HepG2 (cell line): ENCODE data around the gene PPM1M. TPM values are rescaled to one million over a fixed set of nuclear protein-coding genes. Genes with fewer than 3 reads are reported as not detected.

Experiments
- BORCS8-MEF2B ChIP-seq: sonication (generic); formaldehyde crosslinking; IDR thresholded peaks from 2 replicates; pipeline ENCODE4 v1.8.0; 2022; ENCODE audit warnings: mild to moderate bottlenecking, missing genetic modification reagents
- BRCA1 ChIP-seq: sonication (generic); formaldehyde crosslinking; IDR thresholded peaks from 2 replicates; pipeline ENCODE4 v1.4.0; 2020; ENCODE audit warnings: missing genetic modification reagents
- CC2D1A ChIP-seq: sonication (generic); formaldehyde crosslinking; IDR thresholded peaks from 2 replicates; pipeline ENCODE4 v1.8.1; 2023; ENCODE audit warnings: mild to moderate bottlenecking, missing genetic modification reagents
- DPF2 ChIP-seq: sonication (generic); formaldehyde crosslinking; IDR thresholded peaks from 2 replicates; pipeline ENCODE4 v1.4.0; 2020; ENCODE audit warnings: mild to moderate bottlenecking, low read depth, missing genetic modification reagents, borderline replicate concordance
- ETV5 ChIP-seq: IDR thresholded peaks from 2 replicates; pipeline ENCODE4 v1.6.1; 2018; ENCODE audit warnings: missing biosample characterization, missing genetic modification reagents, inconsistent platforms, borderline replicate concordance
- KAT8 ChIP-seq: IDR thresholded peaks from 2 replicates; pipeline ENCODE4 v1.6.1; 2016; ENCODE audit warnings: missing genetic modification reagents, missing compliant biosample characterization
- MEIS2 ChIP-seq: sonication (generic); formaldehyde crosslinking; IDR thresholded peaks from 2 replicates; pipeline ENCODE4 v1.9.0; 2021; ENCODE audit warnings: mild to moderate bottlenecking, missing genetic modification reagents
- MYC ChIP-seq: sonication (generic); formaldehyde crosslinking; IDR thresholded peaks from 2 replicates; pipeline ENCODE4 v1.9.0; 2021; ENCODE audit warnings: missing genetic modification reagents, borderline replicate concordance
- PHF21A ChIP-seq: sonication (generic); formaldehyde crosslinking; IDR thresholded peaks from 2 replicates; pipeline ENCODE4 v1.5.0; 2020; ENCODE audit warnings: mild to moderate bottlenecking, missing genetic modification reagents
- PRMT3 ChIP-seq: sonication (generic); formaldehyde crosslinking; IDR thresholded peaks from 2 replicates; pipeline ENCODE4 v1.8.1; 2022; ENCODE audit warnings: low read depth, mild to moderate bottlenecking, moderate library complexity, missing genetic modification reagents, borderline replicate concordance
- RNF2 ChIP-seq: fragments of 450-650 bp; conservative IDR thresholded peaks from 2 replicates; pipeline ENCODE4 v1.6.1; 2016; ENCODE audit warnings: low read depth
- STAG1 ChIP-seq: sonication (generic); formaldehyde crosslinking; IDR thresholded peaks from 2 replicates; pipeline ENCODE4 v1.4.0; 2020; ENCODE audit warnings: missing genetic modification reagents
- TFDP1 ChIP-seq: IDR thresholded peaks from 2 replicates; pipeline ENCODE4 v1.6.1; 2016; ENCODE audit warnings: missing compliant biosample characterization, missing genetic modification reagents, borderline replicate concordance
- ZFY ChIP-seq: sonication (generic); formaldehyde crosslinking; IDR thresholded peaks from 2 replicates; pipeline ENCODE4 v1.4.0; 2020; ENCODE audit warnings: missing genetic modification reagents
- ZNF234 ChIP-seq: sonication (generic); formaldehyde crosslinking; conservative IDR thresholded peaks from 2 replicates; pipeline ENCODE4 v1.5.1; 2020; ENCODE audit warnings: mild to moderate bottlenecking, missing genetic modification reagents
- ZNF292 ChIP-seq: sonication (generic); formaldehyde crosslinking; IDR thresholded peaks from 2 replicates; pipeline ENCODE4 v1.8.1; 2022; ENCODE audit warnings: mild to moderate bottlenecking, low read depth, missing genetic modification reagents, borderline replicate concordance
- ZNF543 ChIP-seq: sonication (generic); formaldehyde crosslinking; IDR thresholded peaks from 2 replicates; pipeline ENCODE4 v1.4.0; 2020; ENCODE audit warnings: mild to moderate bottlenecking, missing genetic modification reagents
- ZNF616 ChIP-seq: sonication (generic); formaldehyde crosslinking; IDR thresholded peaks from 2 replicates; pipeline ENCODE4 v1.5.0; 2020; ENCODE audit warnings: low read depth, mild to moderate bottlenecking, missing genetic modification reagents
- ZNF703 ChIP-seq: sonication (generic); formaldehyde crosslinking; IDR thresholded peaks from 2 replicates; pipeline ENCODE4 v1.5.1; 2020; ENCODE audit warnings: missing genetic modification reagents, mild to moderate bottlenecking, moderate library complexity, borderline replicate concordance
- ZNF780A ChIP-seq: sonication (generic); formaldehyde crosslinking; IDR thresholded peaks from 2 replicates; pipeline ENCODE4 v1.8.0; 2022; ENCODE audit warnings: mild to moderate bottlenecking, missing genetic modification reagents, moderate library complexity
- polyA plus RNA-seq, 8 experiments: library from polyadenylated mRNA; depleted of rRNA in 3 of 8; stranded (reverse) in 7 of 8; unstranded in 1 of 8; fragments of >200 nt; fragmentation: Illumina TruSeq in 4 of 8; extraction: Trizol in 4 of 8; gene quantifications; 2 replicates each; pipeline versions ENCODE4 v1.2.1 to v1.2.3, GENCODE V29; 2011 to 2016; ENCODE audit warnings: low read depth in 4 of 8, missing spikeins in 1 of 8, mixed read lengths in 1 of 8; ENCODE audit not compliant: insufficient read depth in 1 of 8
- total RNA-seq, 5 experiments: library from RNA; depleted of rRNA; stranded (reverse); fragments of >200 nt; fragmentation: Illumina TruSeq; extraction: Trizol; gene quantifications; 2 replicates each; pipeline ENCODE4 v1.2.3, GENCODE V29; 2016; ENCODE audit warnings: low read depth in 1 of 5
- TF ChIP-seq, protein P1 (sequence below): sonication (generic); formaldehyde crosslinking; IDR thresholded peaks from 2 replicates; pipeline ENCODE4 v1.5.0; 2020; ENCODE audit warnings: mild to moderate bottlenecking, missing genetic modification reagents, borderline replicate concordance
- TF ChIP-seq, protein P2 (sequence below): sonication (generic); formaldehyde crosslinking; IDR thresholded peaks from 2 replicates; pipeline ENCODE4 v1.5.0; 2020; ENCODE audit warnings: missing genetic modification reagents, mild to moderate bottlenecking, borderline replicate concordance
- TF ChIP-seq, protein P3 (sequence below): sonication (generic); formaldehyde crosslinking; IDR thresholded peaks from 2 replicates; pipeline ENCODE4 v1.8.0; 2022; ENCODE audit warnings: mild to moderate bottlenecking, missing genetic modification reagents, moderate library complexity

PPM1M gene
- total and polyA plus RNA-seq, 2 of the 13 experiments (the other 11 are each of a cell fraction or from before 2014, with no cell fraction given) = 2.5 to 5.9 TPM

DNA sequence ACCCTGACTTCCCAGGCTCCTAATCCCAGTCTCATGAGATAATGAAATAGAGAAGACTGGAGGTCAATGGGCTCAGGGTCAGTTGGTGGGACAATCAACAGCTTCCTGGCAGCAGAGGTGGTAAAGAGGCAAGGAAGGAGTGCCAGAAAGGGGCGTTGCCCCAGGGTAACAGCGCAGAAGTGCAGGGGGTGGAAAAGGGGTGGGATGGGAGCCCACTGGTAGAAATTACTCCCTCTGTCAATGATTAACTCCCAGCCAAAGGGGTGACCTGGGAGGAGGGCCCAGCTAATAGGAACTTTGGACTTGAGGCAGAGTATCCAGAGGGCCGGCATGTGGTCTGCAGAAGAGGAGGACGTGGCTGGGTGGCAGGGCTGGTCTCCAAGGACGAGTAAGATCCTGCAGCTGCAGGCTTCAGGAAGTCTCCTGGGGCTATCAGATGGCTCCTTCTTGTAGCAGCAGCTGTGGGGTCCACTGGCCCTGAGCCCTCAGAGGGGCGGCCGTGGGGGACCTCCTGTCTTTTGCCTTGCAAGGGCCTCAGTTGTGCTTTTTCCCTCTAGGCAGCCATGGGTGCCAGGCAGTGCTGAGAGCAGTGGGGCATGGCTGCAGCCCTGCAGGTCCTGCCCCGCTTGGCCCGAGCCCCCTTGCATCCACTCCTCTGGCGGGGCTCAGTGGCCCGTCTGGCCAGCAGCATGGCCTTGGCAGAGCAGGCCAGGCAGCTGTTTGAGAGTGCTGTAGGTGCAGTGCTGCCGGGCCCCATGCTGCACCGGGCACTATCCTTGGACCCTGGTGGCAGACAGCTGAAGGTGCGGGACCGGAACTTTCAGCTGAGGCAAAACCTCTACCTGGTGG is 44.4 kb downstream of the PPM1M start (continued):
- TF ChIP-seq DPF2 (CRISPR knock-in tag) = no peak
- no peak for TF ChIP-seq STAG1 (CRISPR knock-in tag)
- TF ChIP-seq PRMT3 (CRISPR knock-in tag) = no peak
- TF ChIP-seq PHF21A (CRISPR knock-in tag) = peak; percentile 83
- TF ChIP-seq ZNF292 (CRISPR knock-in tag) = peak; percentile 82
- TF ChIP-seq, protein P1, sequence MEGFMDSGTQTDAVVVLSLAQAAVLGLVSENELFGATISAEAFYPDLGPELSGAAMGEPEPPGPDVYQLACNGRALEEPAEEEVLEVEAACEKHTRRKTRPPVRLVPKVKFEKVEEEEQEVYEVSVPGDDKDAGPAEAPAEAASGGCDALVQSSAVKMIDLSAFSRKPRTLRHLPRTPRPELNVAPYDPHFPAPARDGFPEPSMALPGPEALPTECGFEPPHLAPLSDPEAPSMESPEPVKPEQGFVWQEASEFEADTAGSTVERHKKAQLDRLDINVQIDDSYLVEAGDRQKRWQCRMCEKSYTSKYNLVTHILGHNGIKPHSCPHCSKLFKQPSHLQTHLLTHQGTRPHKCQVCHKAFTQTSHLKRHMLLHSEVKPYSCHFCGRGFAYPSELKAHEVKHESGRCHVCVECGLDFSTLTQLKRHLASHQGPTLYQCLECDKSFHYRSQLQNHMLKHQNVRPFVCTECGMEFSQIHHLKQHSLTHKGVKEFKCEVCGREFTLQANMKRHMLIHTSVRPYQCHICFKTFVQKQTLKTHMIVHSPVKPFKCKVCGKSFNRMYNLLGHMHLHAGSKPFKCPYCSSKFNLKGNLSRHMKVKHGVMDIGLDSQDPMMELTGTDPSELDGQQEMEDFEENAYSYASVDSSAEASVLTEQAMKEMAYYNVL (CRISPR knock-in tag) = no peak
- TF ChIP-seq CC2D1A (CRISPR knock-in tag) = 0 out of 2 replicates have a peak, but pooled peaks have one; percentile 36
- TF ChIP-seq ZNF616 (CRISPR knock-in tag) = no peak
- TF ChIP-seq ETV5 = peak; percentile 29; the same call in 1 of the 2 replicates
- TF ChIP-seq, protein P2, sequence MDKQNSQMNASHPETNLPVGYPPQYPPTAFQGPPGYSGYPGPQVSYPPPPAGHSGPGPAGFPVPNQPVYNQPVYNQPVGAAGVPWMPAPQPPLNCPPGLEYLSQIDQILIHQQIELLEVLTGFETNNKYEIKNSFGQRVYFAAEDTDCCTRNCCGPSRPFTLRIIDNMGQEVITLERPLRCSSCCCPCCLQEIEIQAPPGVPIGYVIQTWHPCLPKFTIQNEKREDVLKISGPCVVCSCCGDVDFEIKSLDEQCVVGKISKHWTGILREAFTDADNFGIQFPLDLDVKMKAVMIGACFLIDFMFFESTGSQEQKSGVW (CRISPR knock-in tag) = 0 out of 2 replicates have a peak, but pooled peaks have one; percentile 85
- TF ChIP-seq, protein P3, sequence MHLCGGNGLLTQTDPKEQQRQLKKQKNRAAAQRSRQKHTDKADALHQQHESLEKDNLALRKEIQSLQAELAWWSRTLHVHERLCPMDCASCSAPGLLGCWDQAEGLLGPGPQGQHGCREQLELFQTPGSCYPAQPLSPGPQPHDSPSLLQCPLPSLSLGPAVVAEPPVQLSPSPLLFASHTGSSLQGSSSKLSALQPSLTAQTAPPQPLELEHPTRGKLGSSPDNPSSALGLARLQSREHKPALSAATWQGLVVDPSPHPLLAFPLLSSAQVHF = no peak
- TF ChIP-seq ZNF703 (CRISPR knock-in tag) = no peak
- peak; percentile 69 for TF ChIP-seq ZFY (CRISPR knock-in tag)
- TF ChIP-seq TFDP1 (CRISPR knock-in tag) = no peak; the same call in 1 of the 2 replicates
- peak; percentile 95 for TF ChIP-seq MYC
- TF ChIP-seq MEIS2 = peak; percentile 16; the same call in 1 of the 2 replicates
- peak; percentile 75 for TF ChIP-seq BORCS8-MEF2B (CRISPR knock-in tag)
- TF ChIP-seq ZNF543 = no peak
- TF ChIP-seq BRCA1 (CRISPR knock-in tag) = peak; percentile 37; the same call in 1 of the 2 replicates
- peak; percentile 52 for TF ChIP-seq KAT8 (CRISPR knock-in tag)
- TF ChIP-seq ZNF234 (CRISPR knock-in tag) = peak; percentile 20; the same call in 1 of the 2 replicates
- no peak for TF ChIP-seq ZNF780A (CRISPR knock-in tag)
- no peak for TF ChIP-seq RNF2
